KBM-7 (cell line): ENCODE results near the gene TRPC4.

Source experiments
- DNase-seq: peaks from one replicate; pipeline ENCODE4 v3.0.0-alpha.2; 2015
- in situ Hi-C: fragments of 300-500 bp; cut with MboI; formaldehyde crosslinking; loops from 2 replicates; pipeline ENCODE4 v1.14.3; 2020; ENCODE audit warnings: low sequenced_read_pairs, low pct_unique_long_range_greater_than_20kb, mixed read lengths

The TRPC4 gene

DNA sequence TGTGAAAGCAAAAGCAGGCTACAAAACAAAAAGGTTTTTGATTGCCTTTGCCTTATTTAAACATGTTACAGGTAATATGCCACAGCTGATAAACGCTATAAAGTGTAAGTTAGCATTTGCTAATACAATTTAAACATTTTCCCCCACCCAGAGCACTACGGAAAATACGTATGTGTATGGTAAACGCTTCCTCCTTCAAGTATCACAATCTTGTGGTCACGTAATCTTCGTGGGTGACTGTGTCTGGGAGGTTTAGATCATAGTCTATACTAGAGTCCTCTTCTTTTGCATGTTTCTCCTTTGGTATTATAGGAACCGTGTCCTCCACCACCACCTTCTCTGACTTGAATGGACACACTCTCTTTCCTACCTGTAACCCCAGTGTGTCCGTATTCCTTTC, 232.9 kb downstream of the TRPC4 start:
- DNase-seq: no peak
- in situ Hi-C loops: no loop called here

DNA sequence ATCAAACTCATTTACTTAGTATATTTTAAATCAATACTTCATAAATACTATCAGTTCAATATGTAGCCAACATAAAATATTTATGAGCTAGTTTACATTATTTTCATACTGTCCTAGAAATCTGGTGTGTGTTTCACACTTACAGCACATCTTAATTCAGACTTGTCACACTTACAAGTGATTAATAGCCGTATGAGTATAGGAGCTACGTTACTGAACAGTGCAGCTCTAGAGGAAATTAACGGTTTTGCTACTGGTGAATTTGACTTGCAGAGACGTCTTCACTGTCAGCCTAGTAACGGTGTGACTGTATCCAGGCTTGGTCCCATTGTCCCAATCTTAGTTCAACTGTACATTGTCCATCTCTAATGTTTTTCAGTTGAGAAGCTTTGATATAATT, 237.3 kb downstream of the TRPC4 start:
- in situ Hi-C loops: no loop called here
- no peak for DNase-seq

DNA sequence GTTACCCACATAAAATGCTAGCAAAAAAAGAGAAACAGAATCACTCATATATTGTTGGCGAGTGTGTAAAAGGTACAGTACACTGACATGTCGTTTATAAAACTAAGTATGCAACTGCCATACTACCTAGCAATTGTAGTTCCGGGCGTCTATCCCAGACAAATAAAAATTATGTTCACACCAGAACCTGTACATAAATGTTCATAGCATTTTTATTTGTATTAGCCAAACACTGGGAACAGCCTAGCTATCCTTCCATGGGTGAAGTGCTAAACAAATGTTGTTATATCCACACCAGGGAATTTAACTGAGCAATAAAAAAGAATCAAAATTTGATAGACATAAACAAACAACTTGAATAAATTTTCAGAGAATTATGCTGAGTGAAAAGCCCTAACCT, 242.1 kb downstream of the TRPC4 start:
- in situ Hi-C loops: no loop called here
- no peak for DNase-seq

DNA sequence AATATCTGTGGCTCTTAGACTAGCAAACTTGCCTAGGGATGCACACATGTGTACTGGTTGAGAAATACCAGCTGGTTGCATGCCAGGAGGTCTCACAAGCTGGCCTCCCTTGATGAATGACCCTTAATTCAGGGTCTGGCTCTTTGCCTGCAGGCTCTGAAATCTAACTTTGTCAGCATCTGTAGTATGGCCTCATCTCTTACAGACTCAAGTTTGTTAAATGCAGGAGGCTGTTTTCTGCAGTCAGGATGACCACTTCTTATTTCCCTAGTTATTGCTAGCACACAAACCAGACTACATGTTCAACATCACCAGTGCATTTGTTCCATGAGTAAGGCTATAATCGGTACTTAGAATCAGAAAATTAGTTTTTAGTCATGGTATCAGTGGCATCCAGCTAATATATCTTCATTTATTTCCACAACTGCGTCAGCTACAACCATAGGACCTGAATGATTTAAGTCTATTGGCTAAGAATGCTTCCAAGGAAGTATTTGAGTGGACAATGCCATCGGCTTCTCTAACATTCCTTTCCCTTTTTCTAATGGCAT, 247.7 kb downstream of the TRPC4 start:
- DNase-seq: no peak
- in situ Hi-C loops: no loop called here

DNA sequence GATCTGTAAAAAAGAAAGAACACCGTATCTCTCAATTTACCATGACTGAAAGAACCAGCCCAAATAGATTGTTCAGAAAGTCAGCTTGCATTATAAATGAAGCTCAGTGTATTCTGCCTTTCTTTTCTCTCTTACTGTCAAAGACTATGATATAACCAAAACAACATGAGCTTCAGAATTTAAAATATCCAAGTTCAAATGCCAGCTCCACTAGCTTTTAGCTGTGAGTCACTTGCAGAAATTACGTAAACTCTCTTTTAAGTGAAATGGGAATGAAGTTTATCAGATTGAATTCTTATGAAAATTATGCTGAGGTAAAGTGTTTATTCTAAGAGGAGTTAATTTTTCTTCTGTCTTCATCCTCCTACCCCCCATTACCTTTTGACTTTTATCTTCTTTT, 251.0 kb downstream of the TRPC4 start:
- in situ Hi-C loops: no loop called here
- no peak for DNase-seq

DNA sequence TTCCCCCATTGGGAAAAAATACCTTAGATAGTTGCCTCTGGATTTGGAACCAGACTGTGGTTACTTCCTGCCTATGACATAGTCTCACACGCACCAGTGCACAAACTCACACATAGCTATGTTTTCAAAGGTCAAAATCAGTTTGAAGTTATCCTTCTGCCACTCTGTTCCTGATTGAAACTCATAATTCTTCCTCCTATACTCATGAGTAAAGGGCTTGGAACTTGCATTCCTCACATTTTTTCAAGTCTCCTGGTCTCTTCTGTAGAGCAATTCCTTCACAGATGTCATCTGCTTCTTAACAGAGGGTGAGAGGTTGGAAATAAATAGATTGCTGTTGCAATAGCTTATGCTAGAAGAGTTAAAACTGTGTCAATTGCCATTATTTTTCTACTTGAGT, 252.4 kb downstream of the TRPC4 start:
- in situ Hi-C loops: no loop called here
- no peak for DNase-seq

DNA sequence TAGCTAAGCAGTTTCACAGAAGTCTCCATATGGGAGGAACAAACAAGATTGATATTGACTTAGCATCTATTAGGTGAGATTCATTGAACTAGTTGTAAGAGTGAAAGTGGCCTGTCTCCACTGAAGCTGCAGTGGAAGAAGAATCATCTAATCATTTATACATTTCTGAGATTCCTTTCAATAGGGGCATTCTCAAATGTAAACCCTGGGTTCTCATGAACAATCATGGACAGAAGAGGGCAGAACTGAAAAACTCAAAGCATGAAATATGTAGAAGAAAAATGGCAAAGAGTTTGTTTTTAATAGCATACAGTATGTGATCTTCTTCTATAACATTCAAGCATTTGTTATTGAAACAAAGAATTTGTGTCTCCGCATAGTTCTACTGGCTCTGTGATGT, 253.4 kb downstream of the TRPC4 start:
- in situ Hi-C loops: no loop called here
- no peak for DNase-seq

DNA sequence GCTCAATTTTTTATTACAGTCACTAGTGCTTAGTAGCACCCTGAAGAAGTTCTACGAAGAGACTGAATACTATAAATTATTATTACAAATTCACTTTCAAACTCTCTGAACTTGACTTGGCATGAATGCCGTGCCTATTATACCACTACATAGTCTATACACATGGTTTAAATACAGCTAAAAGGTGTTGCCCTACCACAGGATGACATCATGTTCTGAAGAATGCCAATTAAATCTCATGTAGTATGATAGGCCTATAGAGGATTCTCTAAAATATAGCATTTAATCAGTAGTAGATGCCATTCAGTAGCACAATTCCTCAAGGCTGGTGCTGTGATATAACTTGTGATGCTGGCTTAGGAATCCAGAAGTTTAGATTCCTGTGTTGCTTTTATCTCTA, 254.3 kb downstream of the TRPC4 start:
- in situ Hi-C loops: no loop called here
- no peak for DNase-seq

DNA sequence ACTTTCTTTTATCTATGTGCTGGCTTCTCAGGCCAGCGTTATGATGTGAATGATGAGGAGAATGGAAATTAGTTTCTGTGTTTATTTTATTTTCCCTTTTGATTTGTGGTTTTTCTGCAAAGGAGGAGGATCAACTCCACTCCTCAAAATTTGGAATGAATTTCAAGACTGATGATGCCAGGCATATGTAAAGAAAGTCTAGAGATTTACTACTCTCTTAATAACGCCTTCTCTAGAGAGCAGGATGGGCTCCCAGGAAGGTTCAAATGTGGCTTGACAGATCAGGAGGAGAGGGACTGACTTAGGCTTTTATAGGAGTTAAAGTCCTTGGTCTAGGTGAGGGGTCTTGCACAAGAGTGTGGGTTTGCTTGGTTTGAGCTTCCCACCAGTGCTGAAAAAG, 255.9 kb downstream of the TRPC4 start:
- DNase-seq: no peak
- in situ Hi-C loops: no loop called here

DNA sequence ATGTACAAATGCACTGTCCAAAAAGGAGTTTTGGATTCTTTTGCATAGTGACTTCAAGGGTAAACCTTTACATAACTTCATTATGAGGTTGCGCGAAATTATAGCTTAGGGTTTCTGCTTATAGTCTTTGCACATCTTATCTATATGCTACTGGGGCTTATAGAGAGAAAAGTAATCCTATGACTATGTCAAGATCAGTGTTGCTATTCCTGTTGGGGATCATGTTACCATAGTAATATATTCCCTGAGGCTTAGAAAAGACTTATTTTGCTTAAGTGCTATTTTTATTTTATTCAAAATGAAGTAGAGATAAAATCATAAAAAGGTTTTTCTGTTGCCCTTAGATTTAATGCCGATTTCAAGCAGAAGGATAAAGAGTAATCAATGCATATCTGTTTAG, 256.3 kb downstream of the TRPC4 start:
- no peak for DNase-seq
- in situ Hi-C loops: no loop called here

DNA sequence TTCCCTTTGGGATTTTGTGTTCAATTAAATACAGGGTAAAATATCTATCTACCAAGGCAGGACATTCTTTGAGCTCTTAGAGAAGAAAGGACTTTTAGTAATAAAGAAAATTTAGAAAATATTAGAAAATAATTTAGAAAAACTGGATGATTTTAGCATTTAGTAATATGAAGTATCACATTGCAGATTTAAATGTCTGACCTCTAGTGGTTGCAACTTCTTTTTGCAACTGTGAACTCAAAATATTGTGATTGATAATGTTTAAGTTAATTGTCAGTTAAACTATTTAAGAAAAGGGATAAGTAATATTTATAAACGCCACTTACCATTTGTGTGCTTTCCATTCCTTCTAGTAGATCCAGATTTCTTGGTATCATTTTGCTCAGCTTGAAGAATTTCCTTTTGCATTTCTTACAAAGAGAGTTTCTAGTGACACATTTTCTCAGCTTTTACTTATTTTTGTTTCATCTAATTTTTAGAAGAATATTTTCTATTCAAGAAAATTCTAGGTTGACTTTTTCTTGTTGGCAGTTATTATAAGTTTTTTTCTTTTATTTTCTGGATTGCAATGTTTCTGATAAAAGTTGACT, 260.7 kb downstream of the TRPC4 start:
- in situ Hi-C loops: no loop called here
- no peak for DNase-seq

DNA sequence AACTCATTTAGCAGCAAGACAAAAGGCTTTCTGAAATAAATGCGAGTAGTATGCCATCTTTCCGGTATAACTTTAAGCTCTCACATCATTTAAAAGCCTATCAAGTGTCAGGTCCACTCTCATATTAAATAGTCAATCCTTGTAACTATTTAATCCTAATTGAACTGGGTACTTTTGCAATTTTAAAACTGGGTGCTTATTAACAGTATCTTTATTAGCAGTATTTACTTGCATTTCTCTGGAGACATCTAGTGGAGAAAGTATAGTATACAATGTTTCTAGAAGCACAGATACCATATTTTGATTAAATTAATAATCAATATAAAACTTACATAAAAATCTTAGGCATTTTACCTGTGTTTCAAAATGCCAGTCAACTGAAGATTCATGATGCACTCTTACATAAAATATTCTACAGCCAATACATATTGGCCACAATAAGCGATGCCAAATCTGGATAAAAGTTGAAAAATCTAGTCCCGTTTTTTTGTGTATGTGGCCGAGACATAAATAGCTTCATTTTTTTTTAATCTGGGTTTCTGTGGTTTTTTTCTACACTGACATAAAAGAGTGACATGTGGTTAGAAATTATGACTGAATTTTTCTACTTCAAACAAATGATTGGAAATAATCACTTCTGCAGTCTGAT, 266.7 kb downstream of the TRPC4 start:
- in situ Hi-C loops: no loop called here
- DNase-seq: peak; percentile 5

DNA sequence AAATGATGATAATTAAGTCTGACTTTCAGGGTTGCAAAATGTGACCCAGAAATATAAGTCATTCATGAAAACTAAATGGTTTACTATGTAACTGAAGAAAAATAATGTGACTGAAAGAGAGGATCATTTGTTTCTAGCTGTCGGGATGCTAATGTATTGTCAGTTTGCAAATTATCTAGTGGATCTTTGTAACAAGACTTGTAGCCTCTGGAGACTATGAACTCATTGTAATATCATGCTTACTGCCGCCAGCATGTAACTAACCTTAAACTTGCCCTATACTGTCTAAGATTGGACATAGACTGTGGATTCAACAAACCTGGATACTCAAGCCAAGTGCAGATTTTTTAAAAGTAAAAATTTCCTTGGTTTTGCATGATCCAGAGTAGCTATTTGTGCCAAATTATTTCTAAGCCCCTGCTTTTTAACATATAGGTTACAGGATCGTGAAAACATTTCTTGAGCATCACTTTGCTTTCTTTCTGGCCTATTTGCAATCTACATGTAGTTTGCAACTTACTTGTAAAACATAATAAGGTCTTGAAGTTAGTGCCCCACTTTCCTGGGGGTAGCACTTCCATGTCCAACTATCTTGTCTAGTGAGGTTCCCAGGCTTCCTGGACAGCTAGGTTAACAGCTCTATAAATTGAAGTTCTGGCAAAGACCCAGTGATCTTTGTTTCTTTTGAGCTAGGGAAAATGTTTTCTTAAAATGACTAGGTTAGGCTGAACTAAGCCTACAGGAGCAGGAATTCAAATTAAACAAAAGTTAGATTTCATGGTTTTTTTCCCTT, 267.7 kb downstream of the TRPC4 start:
- DNase-seq: no peak
- in situ Hi-C loops: no loop called here

DNA sequence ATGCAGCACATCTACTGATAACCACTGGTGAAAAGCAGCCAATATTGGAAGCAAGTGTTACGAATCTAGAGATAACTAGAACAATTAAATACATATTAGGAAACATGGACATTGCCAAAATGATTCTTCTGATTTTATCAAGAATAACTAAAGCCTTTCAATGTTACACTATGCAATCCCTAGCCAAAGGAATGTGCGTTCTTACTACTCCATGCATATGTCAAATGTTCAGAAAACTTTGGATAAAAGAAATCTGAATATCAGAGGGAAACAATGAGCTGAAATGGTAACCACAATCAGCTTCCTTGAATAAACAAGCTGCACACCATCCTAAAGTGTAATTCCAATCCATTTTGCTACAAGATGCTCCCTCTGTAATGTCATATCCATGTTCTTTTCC, 270.1 kb downstream of the TRPC4 start:
- in situ Hi-C loops: loop anchor here (25.0 kb wide), 1 partner anchor 512 kb away; no protein-coding TSS in a partner anchor
- no peak for DNase-seq

DNA sequence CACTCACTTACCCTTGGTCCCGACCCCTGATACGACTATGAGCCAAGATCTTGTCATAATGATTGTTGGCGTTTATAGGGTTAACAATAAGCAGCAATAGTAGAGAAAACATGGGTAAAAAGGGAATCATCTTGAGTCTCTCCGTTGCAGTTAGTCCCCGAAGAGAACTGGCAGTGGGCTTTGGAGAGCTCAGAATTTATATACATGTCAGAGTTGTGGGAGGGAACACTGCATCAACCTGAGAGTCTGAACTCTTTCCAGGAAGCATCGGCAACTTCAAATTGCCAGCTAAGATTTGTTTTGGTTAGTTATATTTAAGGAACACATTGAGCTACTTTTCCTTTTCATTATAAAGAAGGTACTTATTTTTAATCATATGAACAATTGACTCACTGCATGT, 271.0 kb downstream of the TRPC4 start, which contains the start of gene POSTN:
TSS of gene POSTN (minus strand) at position 172 of the 400 bp plus-strand sequence. CDS start at position 130, 42 bp downstream.
- DNase-seq: no peak
- in situ Hi-C loops: loop anchor here (25.0 kb wide), 1 partner anchor 511 kb away; no protein-coding TSS in a partner anchor

DNA sequence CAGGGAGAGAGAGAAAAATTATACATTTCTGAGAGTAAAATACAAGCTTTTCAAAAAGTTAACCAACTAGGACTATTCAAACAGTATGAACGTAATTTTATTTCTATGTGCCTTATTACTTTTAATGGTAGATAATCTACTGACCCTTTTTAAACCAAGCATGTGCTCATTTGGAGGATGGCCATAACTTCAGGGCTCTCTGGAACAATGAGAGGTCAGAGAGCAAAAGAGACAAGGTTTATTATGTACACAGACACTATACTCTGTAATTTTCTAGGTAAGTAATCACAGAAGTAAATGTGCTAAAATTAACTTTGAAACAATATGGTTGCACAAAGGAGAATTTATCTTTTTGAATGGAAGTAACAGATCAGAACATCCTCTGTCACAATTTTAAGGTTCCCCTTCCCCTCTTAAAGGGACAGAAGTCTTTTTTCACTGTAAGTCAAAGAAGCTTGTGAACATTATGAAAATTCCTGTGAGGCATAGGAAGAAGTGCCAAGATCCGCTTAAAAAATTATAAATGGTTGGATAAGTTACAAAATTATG, 272.0 kb downstream of the TRPC4 start:
- no peak for DNase-seq
- in situ Hi-C loops: loop anchor here (25.0 kb wide), 1 partner anchor 510 kb away; no protein-coding TSS in a partner anchor

DNA sequence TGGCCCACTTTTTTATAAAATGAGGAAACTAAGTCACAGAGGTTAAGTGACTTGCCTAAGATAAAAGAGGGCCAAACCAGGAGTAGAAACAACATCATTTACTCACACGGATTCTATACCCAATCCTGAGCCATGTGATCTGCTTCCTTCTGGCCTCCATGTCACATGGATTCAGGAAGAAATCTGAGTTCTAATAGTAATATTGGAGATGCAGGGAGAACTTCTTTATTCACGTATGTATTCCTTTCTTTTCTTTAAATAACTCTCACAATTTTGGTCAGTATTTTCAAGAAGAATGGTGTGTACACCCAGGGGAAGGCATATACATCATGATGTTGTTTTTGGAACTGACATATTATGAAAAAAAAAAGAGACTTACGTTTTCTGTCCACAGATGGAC, 272.8 kb downstream of the TRPC4 start:
- in situ Hi-C loops: loop anchor here (25.0 kb wide), 1 partner anchor 510 kb away; no protein-coding TSS in a partner anchor
- no peak for DNase-seq

DNA sequence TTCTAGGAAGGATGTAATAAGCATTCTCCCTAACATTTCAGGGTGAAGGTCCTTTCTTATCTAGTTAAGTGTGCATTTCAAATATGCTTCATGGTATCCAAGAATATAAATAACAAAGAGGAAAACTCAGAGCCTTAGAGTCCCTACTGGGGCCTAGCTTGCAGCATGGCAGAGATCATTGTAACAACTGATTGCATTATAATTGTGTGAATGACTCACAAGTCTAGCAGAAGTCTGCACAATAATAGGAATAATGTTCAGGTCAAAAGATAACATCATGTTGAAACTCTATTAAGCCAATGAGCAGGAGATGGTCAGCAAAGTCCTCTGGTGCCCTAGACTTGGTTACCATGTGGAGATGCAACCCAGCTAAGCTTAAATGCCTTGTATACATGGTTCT, 274.4 kb downstream of the TRPC4 start:
- no peak for DNase-seq
- in situ Hi-C loops: loop anchor here (25.0 kb wide), 1 partner anchor 508 kb away; no protein-coding TSS in a partner anchor

DNA sequence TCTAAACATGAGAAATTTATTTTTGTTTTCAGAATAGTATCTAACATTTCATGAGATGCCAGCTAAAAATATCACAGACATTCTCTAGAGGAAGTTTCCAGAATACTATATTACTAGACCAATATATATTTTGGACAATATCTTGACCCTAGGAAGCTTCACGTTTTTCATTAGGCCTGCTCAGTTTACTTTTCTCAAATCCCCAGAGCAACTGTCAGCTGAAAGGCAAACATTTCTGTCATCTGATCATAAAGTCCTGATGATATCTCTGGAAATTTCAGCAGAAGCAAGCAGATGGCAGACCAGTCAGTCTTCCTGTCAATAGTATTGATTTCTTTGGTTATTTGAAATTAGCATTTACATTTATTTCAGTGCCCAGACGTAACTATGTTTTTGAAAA, 275.0 kb downstream of the TRPC4 start:
- DNase-seq: no peak
- in situ Hi-C loops: loop anchor here (25.0 kb wide), 1 partner anchor 507 kb away; no protein-coding TSS in a partner anchor
